ENCODE data around the gene DCAF5.

- TF ChIP-seq CTCF (IDR thresholded peaks at IDR 0.05) (no peak), POLR2AphosphoS5 (IDR thresholded peaks at IDR 0.05) (no peak)
These were observed 115.0 kb downstream of the DCAF5 start for GRCh38 chr14:69037790-69038454.

Measured in esophagus muscularis mucosa (tissue), 3 donors.